Astrocyte (in vitro differentiated cells and primary cell): Measurements from ENCODE around the gene TFAM. TPM values are rescaled to one million over a fixed set of nuclear protein-coding genes. Genes with fewer than 3 reads are reported as not detected.

Experiments used
- total RNA-seq: library from RNA; stranded (reverse); gene quantifications from 2 replicates; pipeline ENCODE4 v1.2.1, GENCODE V29; 2021

Gene TFAM
- total RNA-seq, 1 donor from 2014 or later, result 41.4 TPM

Other genes starting within 250 kb of the TFAM start
- gene IPMK, start 117.5 kb upstream of the TFAM start, total RNA-seq, result 5.6 and 6.8 TPM in 2 replicates
- gene CISD1, start 116.2 kb upstream of the TFAM start, total RNA-seq, result 32.2 and 36.3 TPM in 2 replicates
- gene UBE2D1, start 50.4 kb upstream of the TFAM start, total RNA-seq, result 18.4 and 22.1 TPM in 2 replicates
- gene BICC1, start 127.5 kb downstream of the TFAM start, total RNA-seq, result 23.0 and 37.5 TPM in 2 replicates